Spleen (tissue), 11 donors: ENCODE data around the gene STEAP1B. TPM values are rescaled to one million over a fixed set of nuclear protein-coding genes. Genes with fewer than 3 reads are reported as not detected.
"Not testable (repeated sequence)": the region's sequence is repeated elsewhere in the genome, so short reads cannot be mapped to it uniquely, and the experiment has no call there.

Source experiments
- DNase-seq: peaks from one replicate; pipeline ENCODE4 v3.0.0-alpha.2; 2020
- H3K27ac ChIP-seq, 8 donors: fragments of 200-600 bp; sonication (generic) in 7 of 8; 1 replicate in 4 of 8; 2 replicates in 4 of 8; pipeline versions ENCODE4 v1.5.0 to v1.8.0; 2016 to 2021; ENCODE audit warnings: inconsistent platforms in 4 of 8, mild to moderate bottlenecking in 4 of 8, moderate library complexity in 1 of 8
- H3K27me3 ChIP-seq, 7 donors: fragments of 200-600 bp; sonication (generic) in 6 of 7; replicated peaks in 1 of 7; 1 replicate in 4 of 7; 2 replicates in 3 of 7; pipeline versions ENCODE4 v1.5.0 to v1.8.0; 2016 to 2021; ENCODE audit warnings: inconsistent platforms in 3 of 7, mild to moderate bottlenecking in 1 of 7
- H3K36me3 ChIP-seq, 6 donors: fragments of 200-600 bp; sonication (generic) in 5 of 6; 1 replicate in 4 of 6; 2 replicates in 2 of 6; pipeline versions ENCODE4 v1.5.0 to v1.8.0; 2016 to 2021; ENCODE audit warnings: inconsistent platforms in 2 of 6
- H3K4me1 ChIP-seq, 6 donors: fragments of 200-600 bp; sonication (generic) in 5 of 6; 1 replicate in 3 of 6; 2 replicates in 3 of 6; pipeline versions ENCODE4 v1.5.0 to v1.8.0; 2016 to 2021; ENCODE audit warnings: inconsistent platforms in 3 of 6
- H3K4me3 ChIP-seq, 8 donors: fragments of 200-600 bp; sonication (generic) in 7 of 8; 1 replicate in 4 of 8; 2 replicates in 4 of 8; pipeline versions ENCODE4 v1.5.0 to v1.8.0; 2016 to 2021; ENCODE audit warnings: inconsistent platforms in 4 of 8, mild to moderate bottlenecking in 4 of 8, moderate library complexity in 2 of 8
- H3K9me3 ChIP-seq, 8 donors: fragments of 200-600 bp; sonication (generic) in 7 of 8; 1 replicate in 4 of 8; 2 replicates in 4 of 8; pipeline versions ENCODE4 v1.5.0 to v1.8.0; 2016 to 2021; ENCODE audit warnings: inconsistent platforms in 4 of 8
- CTCF ChIP-seq, 11 experiments: fragments of 200-600 bp in 7 of 11; fragments of 450-650 bp in 4 of 11; sonication (generic) in 4 of 11; IDR thresholded peaks in 8 of 11; conservative IDR thresholded peaks in 3 of 11; 1 replicate in 7 of 11; 2 replicates in 4 of 11; pipeline versions ENCODE4 v1.4.0 to v1.8.0; 2016 to 2021; ENCODE audit warnings: antibody characterized with exemption in 11 of 11, inconsistent platforms in 4 of 11, mild to moderate bottlenecking in 1 of 11
- POLR2A ChIP-seq, 3 donors: fragments of 450-650 bp; IDR thresholded peaks; one replicate each; pipeline ENCODE4 v1.5.1; 2017; ENCODE audit warnings: antibody characterized with exemption in 3 of 3, mild to moderate bottlenecking in 1 of 3
- POLR2AphosphoS5 ChIP-seq, 3 donors: sonication (generic); formaldehyde crosslinking; IDR thresholded peaks; one replicate each; pipeline ENCODE4 v1.5.1; 2017; ENCODE audit warnings: antibody characterized with exemption in 3 of 3
- WGBS, 5 donors: extraction: QIAGEN DNeasy Blood & Tissue Kit in 3 of 5; methylation state at CpG; one replicate each; pipeline versions ENCODE4 v1.1.5 to v1.1.7; 2013 to 2018; 5-methylcytosine and 5-hydroxymethylcytosine counted together
- intact Hi-C: fragments of 100-400 bp; cut with DNase I; formaldehyde crosslinking; loops from one replicate; pipeline ENCODE4 v1.15.0; 2023; ENCODE audit warnings: low total_unique reads
- polyA plus RNA-seq, 3 donors: library from polyadenylated mRNA; stranded (reverse); fragments of 200-250 nt; gene quantifications; one replicate each; pipeline ENCODE4 v1.2.1, GENCODE V29; 2013
- total RNA-seq, 7 donors: library from RNA; depleted of rRNA in 3 of 7; stranded (reverse); fragments of >200 nt in 3 of 7; fragmentation: NEBNext Ultra II Directional in 4 of 7; extraction: Animal tissue kit (Norgen Biotek cat#: 25700) in 4 of 7; gene quantifications; one replicate each; pipeline versions ENCODE4 v1.1.0 to v1.2.1, GENCODE V29; 2016 to 2021
- donor health status: healthy with polysubstance abuse.
- donor health status: DM: no; HTN: no; CAD: no; lungs with moderate emphysema.
- donor health status: DM: no; HTN: no; CAD: no.
- donor health status: Bipolar disorder and iron deficiency.
- donor health status: healthy.
- donor health status: DM: no; HTN: no; CAD: no.
- donor health status: DM: yes; HTN: yes; CAD: no.

STEAP1B gene
- total and polyA plus RNA-seq, 10 donors = 5.9 to 22.5 (median 12.9) TPM

GRCh38 chr7:22441157-22441556, 58.8 kb downstream of the STEAP1B start:
- intact Hi-C loops = loop anchor here (10.0 kb wide), 1 partner anchor 86 kb away; the partner anchor contains the start of gene RAPGEF5
- Histone ChIP-seq H3K4me1 (peaks cover 17 to 38% (median 24%) of the 10 kb centered on the region in 6 donors), H3K27me3 (no peaks in the 10 kb centered on the region), H3K27ac (no peak overlapping the region), H3K9me3 (no peaks in the 10 kb centered on the region), H3K4me3 (no peak overlapping the region), H3K36me3 (no peaks in the 10 kb centered on the region)
- no peak for DNase-seq
- TF ChIP-seq POLR2AphosphoS5 (IDR thresholded peaks at IDR 0.05) = no peak
- TF ChIP-seq CTCF (IDR thresholded peaks at IDR 0.05 in 8 of 11, conservative IDR thresholded peaks at IDR 0.05 in 3 of 11) = no peak
- 90 to 98% (median 96%) methylated on average over 3 of the region's 3 CpGs for WGBS, 5 donors

GRCh38 chr7:22438994-22439393, 61.0 kb downstream of the STEAP1B start:
- intact Hi-C loops = no loop called here
- Histone ChIP-seq H3K36me3 (no peaks in the 10 kb centered on the region), H3K27ac (peak overlapping the region in 1 of 8 donors; percentile 10), H3K27me3 (no peaks in the 10 kb centered on the region), H3K9me3 (no peaks in the 10 kb centered on the region), H3K4me1 (peaks cover under 1 to 27% (median 10%) of the 10 kb centered on the region in 6 donors), H3K4me3 (no peak overlapping the region)
- 57 to 72% (median 71%) methylated on average over 3 of the region's 3 CpGs for WGBS, 5 donors
- DNase-seq = no peak
- no peak for TF ChIP-seq POLR2AphosphoS5 (IDR thresholded peaks at IDR 0.05)
- TF ChIP-seq POLR2A (IDR thresholded peaks at IDR 0.05) = no peak
- no peak for TF ChIP-seq CTCF (IDR thresholded peaks at IDR 0.05 in 8 of 11, conservative IDR thresholded peaks at IDR 0.05 in 3 of 11)

- 84 to 96% (median 93%) methylated on average over 4 of the region's 4 CpGs for WGBS, 5 donors
- DNase-seq, H3K27me3 ChIP-seq, H3K4me3 ChIP-seq, H3K36me3 ChIP-seq, H3K27ac ChIP-seq, intact Hi-C loops, H3K9me3 ChIP-seq: not testable (repeated sequence)
- H3K4me1 ChIP-seq = peaks cover 0 to 20% (median 7%) of the 10 kb centered on the region in 6 donors
Observed at GRCh38 chr7:22436552-22436951, 63.4 kb downstream of the STEAP1B start.

GRCh38 chr7:22435720-22436119, 64.3 kb downstream of the STEAP1B start:
- WGBS, 5 donors = 83 to 91% (median 86%) methylated on average over 8 of the region's 8 CpGs
- Histone ChIP-seq H3K9me3 (no peaks in the 10 kb centered on the region), H3K4me1 (peaks cover 0 to 20% (median 7%) of the 10 kb centered on the region in 6 donors), H3K27me3 (no peaks in the 10 kb centered on the region), H3K4me3 (no peak overlapping the region), H3K27ac (peak overlapping the region in 2 of 8 donors; percentile 49 to 60), H3K36me3 (no peaks in the 10 kb centered on the region)
- no peak for DNase-seq
- no peak for TF ChIP-seq CTCF (IDR thresholded peaks at IDR 0.05 in 8 of 11, conservative IDR thresholded peaks at IDR 0.05 in 3 of 11)
- no peak for TF ChIP-seq POLR2AphosphoS5 (IDR thresholded peaks at IDR 0.05)
- TF ChIP-seq POLR2A (IDR thresholded peaks at IDR 0.05) = no peak
- intact Hi-C loops = no loop called here

GRCh38 chr7:22435105-22435504, 64.9 kb downstream of the STEAP1B start:
- no peak for TF ChIP-seq POLR2AphosphoS5 (IDR thresholded peaks at IDR 0.05)
- TF ChIP-seq CTCF (IDR thresholded peaks at IDR 0.05 in 8 of 11, conservative IDR thresholded peaks at IDR 0.05 in 3 of 11) = no peak
- TF ChIP-seq POLR2A (IDR thresholded peaks at IDR 0.05) = no peak
- Histone ChIP-seq H3K27me3 (no peaks in the 10 kb centered on the region), H3K4me1 (peaks cover 0 to 20% (median 7%) of the 10 kb centered on the region in 6 donors), H3K36me3 (no peaks in the 10 kb centered on the region), H3K27ac (peak overlapping the region in 4 of 8 donors; percentile 5 to 67 (median 54)), H3K9me3 (no peaks in the 10 kb centered on the region), H3K4me3 (no peak overlapping the region)
- DNase-seq = no peak
- intact Hi-C loops = no loop called here
- WGBS, 5 donors = 35 to 58% (median 45%) methylated on average over 4 of the region's 4 CpGs
